Type B pancreatic cell (in vitro differentiated cells): ENCODE measurements around the gene ARSK. TPM values are rescaled to one million over a fixed set of nuclear protein-coding genes. Genes with fewer than 3 reads are reported as not detected.

Source experiments
- DNase-seq: peaks from one replicate; pipeline ENCODE4 v3.0.0; 2021; ENCODE audit warnings: mixed read lengths; ENCODE audit not compliant: unreplicated experiment; ENCODE audit errors: extremely low spot score
- H3K27ac Mint-ChIP-seq: 2 replicates; pipeline ENCODE4 v1.8.0; 2021; ENCODE audit warnings: mild to moderate bottlenecking, mixed read lengths
- H3K27me3 Mint-ChIP-seq: 2 replicates; pipeline ENCODE4 v1.8.0; 2021; ENCODE audit warnings: mixed read lengths
- H3K36me3 Mint-ChIP-seq: 2 replicates; pipeline ENCODE4 v1.8.0; 2021; ENCODE audit warnings: mixed read lengths
- H3K4me1 Mint-ChIP-seq: one replicate; pipeline ENCODE4 v1.8.0; 2021; ENCODE audit warnings: mixed read lengths; ENCODE audit not compliant: unreplicated experiment
- H3K4me3 Mint-ChIP-seq: 2 replicates; pipeline ENCODE4 v1.8.0; 2021; ENCODE audit warnings: mild to moderate bottlenecking, mixed read lengths
- H3K9me3 Mint-ChIP-seq: 2 replicates; pipeline ENCODE4 v1.8.0; 2021; ENCODE audit warnings: mixed read lengths
- CTCF ChIP-seq: fragments of 200-600 bp; sonication (generic); conservative IDR thresholded peaks from 2 replicates; pipeline ENCODE4 v1.5.0; 2021; ENCODE audit warnings: antibody characterized with exemption, mild to moderate bottlenecking
- total RNA-seq: library from RNA; stranded (reverse); gene quantifications from 2 replicates; pipeline ENCODE4 v1.2.1, GENCODE V29; 2021; ENCODE audit warnings: low replicate concordance

Gene ARSK
- total RNA-seq, 1 donor from 2014 or later = 9.1 TPM

- H3K36me3 Mint-ChIP-seq = no peaks in the 10 kb centered on the region
- peaks cover 42% of the 10 kb centered on the region for H3K27me3 Mint-ChIP-seq
- TF ChIP-seq CTCF = no peak
- DNase-seq = no peak
- no peak overlapping the region for H3K4me3 Mint-ChIP-seq
- no peak overlapping the region for H3K27ac Mint-ChIP-seq
- H3K9me3 Mint-ChIP-seq = no peaks in the 10 kb centered on the region
- no peaks in the 10 kb centered on the region for H3K4me1 Mint-ChIP-seq
These were observed 71.8 kb downstream of the ARSK start for GRCh38 chr5:95626701-95627100.

DNA sequence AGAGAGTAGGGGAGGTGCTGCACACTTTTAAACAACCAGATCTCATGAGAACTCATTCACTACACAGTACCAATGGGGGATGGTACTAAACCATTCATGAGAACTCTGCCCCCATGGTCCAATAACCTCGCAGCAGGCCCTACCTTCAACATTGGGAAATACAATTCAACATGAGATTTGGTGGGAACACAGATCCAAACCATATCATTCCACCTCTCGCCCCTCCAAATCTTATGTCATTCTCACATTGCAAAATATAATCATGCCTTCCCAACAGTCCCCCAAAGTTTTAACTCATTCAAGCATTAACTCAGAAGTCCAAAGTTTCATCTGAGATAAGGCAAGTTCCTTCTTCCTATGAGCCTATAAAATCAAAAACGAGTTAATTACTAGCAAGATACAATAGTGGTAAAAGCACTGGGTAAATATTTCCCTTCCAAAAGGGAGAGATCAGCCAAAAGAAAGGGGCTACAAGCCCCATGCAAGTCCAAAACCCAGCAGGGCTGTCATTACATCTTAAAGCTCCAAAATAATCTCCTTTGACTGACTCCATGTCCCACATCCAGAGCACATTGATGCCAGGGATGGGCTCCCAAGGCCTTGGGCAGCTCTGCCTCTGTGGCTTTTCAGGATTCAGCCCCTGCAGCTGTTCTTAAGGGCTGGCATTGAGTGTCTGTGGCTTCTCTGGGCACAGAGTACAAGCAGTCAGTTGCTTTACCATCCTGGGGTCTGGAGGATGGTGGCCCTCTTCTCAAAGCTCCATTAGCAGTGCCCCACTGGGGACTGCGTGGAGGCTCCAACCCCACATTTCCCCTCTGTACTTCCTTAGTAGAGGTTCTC, 73.3 kb downstream of the ARSK start:
- H3K4me1 Mint-ChIP-seq = no peaks in the 10 kb centered on the region

DNA sequence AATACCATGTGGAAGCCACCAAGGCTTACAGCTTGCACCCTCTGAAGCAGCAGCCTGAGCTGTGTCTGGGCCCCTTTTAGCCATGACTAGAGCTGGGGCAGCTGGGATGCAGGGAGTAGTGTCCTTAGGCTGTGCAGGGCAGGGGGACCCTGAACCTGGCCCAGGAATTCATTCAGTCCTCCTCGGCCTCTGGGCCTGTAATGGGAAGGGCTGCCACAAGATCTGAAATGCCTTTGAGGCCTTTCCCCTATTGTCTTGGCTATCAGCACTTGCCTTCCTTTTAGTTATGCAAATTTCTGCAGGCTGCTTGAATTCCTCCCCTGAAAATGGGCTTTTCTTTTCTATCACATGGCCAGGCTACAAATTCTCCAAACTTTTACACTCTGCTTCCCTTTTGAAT, 74.0 kb downstream of the ARSK start:
- Mint-ChIP-seq H3K9me3 (no peaks in the 10 kb centered on the region), H3K4me1 (no peaks in the 10 kb centered on the region), H3K4me3 (no peak overlapping the region), H3K27ac (no peak overlapping the region), H3K36me3 (no peaks in the 10 kb centered on the region), H3K27me3 (peaks cover 20% of the 10 kb centered on the region)
- no peak for DNase-seq
- no peak for TF ChIP-seq CTCF

More for the DNA sequence above, 73.3 kb downstream of the ARSK start:
- Mint-ChIP-seq H3K4me3 (no peak overlapping the region), H3K9me3 (no peaks in the 10 kb centered on the region), H3K27me3 (peaks cover 27% of the 10 kb centered on the region), H3K36me3 (no peaks in the 10 kb centered on the region), H3K27ac (no peak overlapping the region)
- no peak for TF ChIP-seq CTCF
- DNase-seq = no peak

- no peak for DNase-seq
- Mint-ChIP-seq H3K27me3 (peaks cover 6% of the 10 kb centered on the region), H3K9me3 (no peaks in the 10 kb centered on the region), H3K36me3 (no peaks in the 10 kb centered on the region), H3K27ac (no peak overlapping the region), H3K4me1 (no peaks in the 10 kb centered on the region), H3K4me3 (no peak overlapping the region)
- TF ChIP-seq CTCF = no peak
These were observed 75.6 kb downstream of the ARSK start for GRCh38 chr5:95630394-95630917.

GRCh38 chr5:95631255-95631958, 76.5 kb downstream of the ARSK start:
- H3K9me3 Mint-ChIP-seq = no peaks in the 10 kb centered on the region
- DNase-seq = no peak
- no peaks in the 10 kb centered on the region for H3K36me3 Mint-ChIP-seq
- H3K4me1 Mint-ChIP-seq = no peaks in the 10 kb centered on the region
- no peak overlapping the region for H3K4me3 Mint-ChIP-seq
- no peaks in the 10 kb centered on the region for H3K27me3 Mint-ChIP-seq
- H3K27ac Mint-ChIP-seq = no peak overlapping the region
- no peak for TF ChIP-seq CTCF
